B cell (primary cell): ENCODE data around the gene USP28. TPM values are rescaled to one million over a fixed set of nuclear protein-coding genes. Genes with fewer than 3 reads are reported as not detected.

Experiments
- ATAC-seq: fragments of 200-7000 bp; cut with Tn5 transposase; one replicate; pipeline ENCODE4 v1.10.0; 2021; ENCODE audit warnings: low read depth, mild to moderate bottlenecking, moderate number of reproducible peaks, moderate library complexity
- CTCF ChIA-PET: fragments of 350-600 bp; sonication (Branson Sonifier 250); formaldehyde crosslinking; loops from one replicate; lab custom pipeline; 2021; ENCODE audit warnings: antibody characterized with exemption, inconsistent platforms; lab: Charles Lee
- POLR2A ChIA-PET: fragments of 350-600 bp; sonication (Branson Sonifier 250); formaldehyde crosslinking; loops from one replicate; lab custom pipeline; 2021; ENCODE audit warnings: antibody characterized with exemption; lab: Charles Lee
- DNase-seq: peaks from one replicate; pipeline ENCODE4 v3.0.0; 2013
- H2AFZ ChIP-seq: 2 replicates; pipeline ENCODE4 v1.6.1; 2012; ENCODE audit warnings: mild to moderate bottlenecking, low read depth, low read length; ENCODE audit not compliant: insufficient read depth, poor library complexity, severe bottlenecking
- H3K27ac ChIP-seq, 2 donors: 1 replicate in 1 of 2; 2 replicates in 1 of 2; pipeline ENCODE4 v1.5.1; 2012 to 2013; ENCODE audit warnings: low read length in 2 of 2, mild to moderate bottlenecking in 2 of 2, moderate library complexity in 1 of 2
- H3K27me3 ChIP-seq, 4 experiments: fragments of 200-600 bp in 1 of 4; sonication (generic) in 1 of 4; replicated peaks in 1 of 4; 1 replicate in 2 of 4; 2 replicates in 2 of 4; pipeline versions ENCODE4 v1.6.1 to v1.7.0; 2013 to 2016; ENCODE audit warnings: low read length in 3 of 4, mild to moderate bottlenecking in 2 of 4, mixed read lengths in 1 of 4, moderate library complexity in 1 of 4; ENCODE audit not compliant: insufficient read depth in 4 of 4, control insufficient read depth in 3 of 4; ENCODE audit errors: control extremely low read depth in 1 of 4
- H3K36me3 ChIP-seq, 2 experiments: replicated peaks in 1 of 2; 1 replicate in 1 of 2; 2 replicates in 1 of 2; pipeline versions ENCODE4 v1.6.1 to v1.7.1; 2013; ENCODE audit warnings: low read length in 1 of 2; ENCODE audit not compliant: insufficient read depth in 2 of 2, control insufficient read depth in 1 of 2; ENCODE audit errors: control extremely low read depth in 1 of 2, extremely low read depth in 1 of 2
- H3K4me1 ChIP-seq, 2 donors: fragments of 200-600 bp in 1 of 2; sonication (generic) in 1 of 2; 1 replicate in 1 of 2; 2 replicates in 1 of 2; pipeline versions ENCODE4 v1.5.1 to v1.6.1; 2013 to 2017; ENCODE audit warnings: low read length in 2 of 2; ENCODE audit not compliant: control insufficient read depth in 2 of 2, insufficient read depth in 2 of 2
- H3K4me2 ChIP-seq: replicated peaks from 2 replicates; pipeline ENCODE3; 2012; ENCODE audit warnings: mild to moderate bottlenecking, low read depth, low read length; ENCODE audit not compliant: poor library complexity, severe bottlenecking
- H3K4me3 ChIP-seq, 5 experiments: fragments of 200-600 bp in 1 of 5; sonication (generic) in 1 of 5; 1 replicate in 3 of 5; 2 replicates in 2 of 5; pipeline versions ENCODE4 v1.5.1 to v1.7.0; 2011 to 2016; ENCODE audit warnings: low read length in 4 of 5, mild to moderate bottlenecking in 4 of 5, low read depth in 2 of 5, control low read depth in 1 of 5, moderate library complexity in 1 of 5; ENCODE audit not compliant: insufficient read depth in 1 of 5; ENCODE audit errors: control extremely low read depth in 1 of 5, extremely low read depth in 1 of 5
- H3K79me2 ChIP-seq: fragments of 200-600 bp; sonication (generic); one replicate; pipeline ENCODE4 v1.6.0; 2016; ENCODE audit warnings: low read length; ENCODE audit not compliant: control insufficient read depth, insufficient read depth
- H3K9ac ChIP-seq: fragments of 200-600 bp; sonication (generic); 2 replicates; pipeline ENCODE4 v1.6.1; 2017; ENCODE audit warnings: mild to moderate bottlenecking, low read length, moderate library complexity
- H3K9me3 ChIP-seq, 3 donors: one replicate each; pipeline versions ENCODE4 v1.6.1 to v1.7.1; 2013; ENCODE audit warnings: low read length in 2 of 3; ENCODE audit not compliant: control insufficient read depth in 2 of 3, insufficient read depth in 1 of 3; ENCODE audit errors: control extremely low read depth in 1 of 3
- H4K20me1 ChIP-seq: 2 replicates; pipeline ENCODE4 v1.6.0; 2012; ENCODE audit warnings: mild to moderate bottlenecking, low read length; ENCODE audit not compliant: insufficient read depth, control insufficient read depth, poor library complexity, severe bottlenecking
- H3K27ac Mint-ChIP-seq: one replicate; pipeline ENCODE4 v1.8.0; 2021; ENCODE audit warnings: mixed read lengths
- H3K27me3 Mint-ChIP-seq: one replicate; pipeline ENCODE4 v1.8.0; 2021; ENCODE audit warnings: mixed read lengths
- H3K4me1 Mint-ChIP-seq: one replicate; pipeline ENCODE4 v1.8.0; 2021; ENCODE audit warnings: mixed read lengths
- H3K4me3 Mint-ChIP-seq: one replicate; pipeline ENCODE4 v1.8.0; 2021; ENCODE audit warnings: mixed read lengths
- H3K9me3 Mint-ChIP-seq: one replicate; pipeline ENCODE4 v1.8.0; 2022; ENCODE audit warnings: mixed read lengths; ENCODE audit not compliant: insufficient read depth
- EZH2 ChIP-seq: IDR thresholded peaks from 2 replicates; pipeline ENCODE4 v1.6.1; 2012; ENCODE audit warnings: borderline replicate concordance, low read depth, mild to moderate bottlenecking, moderate library complexity, low read length; ENCODE audit not compliant: insufficient read depth, poor library complexity, severe bottlenecking
- WGBS: methylation state at CpG from one replicate; pipeline ENCODE4 v1.1.5; 2013; ENCODE audit warnings: missing lambda C conversion rate; ENCODE audit not compliant: insufficient coverage; 5-methylcytosine and 5-hydroxymethylcytosine counted together
- intact Hi-C: fragments of 100-400 bp; cut with micrococcal nuclease; formaldehyde crosslinking; loops from one replicate; pipeline ENCODE4 v1.10.0; 2022
- polyA plus RNA-seq: library from polyadenylated mRNA; depleted of rRNA; stranded (reverse); fragments of >200 nt; gene quantifications from 2 replicates; pipeline ENCODE4 v1.2.3, GENCODE V29; 2012
- total RNA-seq, 2 donors: library from RNA; stranded (reverse); fragments of 120-200 nt in 1 of 2; gene quantifications; 1 replicate in 1 of 2; 2 replicates in 1 of 2; pipeline versions ENCODE4 v1.2.3 to v1.2.4, GENCODE V29; 2013 to 2022
- TF ChIP-seq, protein P1 (sequence below): fragments of 200-600 bp; IDR thresholded peaks from one replicate; pipeline ENCODE4 v1.8.0; 2022; ENCODE audit warnings: antibody characterized with exemption, mild to moderate bottlenecking

Gene USP28
- total and polyA plus RNA-seq, 2 donors (not counting 1 experiment from before 2014, with no cell fraction given): 78.0 to 104 TPM

GRCh38 chr11:113859665-113860064 is 15.7 kb downstream of the USP28 start:
- H3K4me1 ChIP-seq: peaks cover 7 to 10% of the 10 kb centered on the region in 2 donors
- H2AFZ ChIP-seq: no peak overlapping the region
- peaks cover 88% of the 10 kb centered on the region for H3K79me2 ChIP-seq
- peak overlapping the region; percentile 21 for H3K4me2 ChIP-seq
- H3K36me3 ChIP-seq: peaks cover under 1 to 4% of the 10 kb centered on the region in 2 experiments
- ChIA-PET POLR2A (interaction anchor here (0.7 kb wide), 1 partner anchor 8 kb away, joined by 3 read pairs; no protein-coding TSS in a partner anchor), CTCF (interaction anchor here (0.7 to 1.1 kb wide), 3 partner anchors 14 to 54 kb away, joined by 3 to 4 read pairs (median 3); no protein-coding TSS in a partner anchor)
- TF ChIP-seq, protein P1, sequence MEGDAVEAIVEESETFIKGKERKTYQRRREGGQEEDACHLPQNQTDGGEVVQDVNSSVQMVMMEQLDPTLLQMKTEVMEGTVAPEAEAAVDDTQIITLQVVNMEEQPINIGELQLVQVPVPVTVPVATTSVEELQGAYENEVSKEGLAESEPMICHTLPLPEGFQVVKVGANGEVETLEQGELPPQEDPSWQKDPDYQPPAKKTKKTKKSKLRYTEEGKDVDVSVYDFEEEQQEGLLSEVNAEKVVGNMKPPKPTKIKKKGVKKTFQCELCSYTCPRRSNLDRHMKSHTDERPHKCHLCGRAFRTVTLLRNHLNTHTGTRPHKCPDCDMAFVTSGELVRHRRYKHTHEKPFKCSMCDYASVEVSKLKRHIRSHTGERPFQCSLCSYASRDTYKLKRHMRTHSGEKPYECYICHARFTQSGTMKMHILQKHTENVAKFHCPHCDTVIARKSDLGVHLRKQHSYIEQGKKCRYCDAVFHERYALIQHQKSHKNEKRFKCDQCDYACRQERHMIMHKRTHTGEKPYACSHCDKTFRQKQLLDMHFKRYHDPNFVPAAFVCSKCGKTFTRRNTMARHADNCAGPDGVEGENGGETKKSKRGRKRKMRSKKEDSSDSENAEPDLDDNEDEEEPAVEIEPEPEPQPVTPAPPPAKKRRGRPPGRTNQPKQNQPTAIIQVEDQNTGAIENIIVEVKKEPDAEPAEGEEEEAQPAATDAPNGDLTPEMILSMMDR: no peak
- no peak for TF ChIP-seq EZH2
- H3K9me3 ChIP-seq: no peaks in the 10 kb centered on the region
- Mint-ChIP-seq H3K4me3 (peak overlapping the region; percentile 37), H3K27ac (no peak overlapping the region), H3K27me3 (no peaks in the 10 kb centered on the region), H3K4me1 (peaks cover 35% of the 10 kb centered on the region), H3K9me3 (no peaks in the 10 kb centered on the region)
- H3K9ac ChIP-seq: no peak overlapping the region
- DNase-seq (no peak), ATAC-seq (no peak)
- peak overlapping the region in 1 of 2 donors; percentile 31 for H3K27ac ChIP-seq
- intact Hi-C loops: no loop called here
- peaks cover 59% of the 10 kb centered on the region for H4K20me1 ChIP-seq
- H3K27me3 ChIP-seq: no peaks in the 10 kb centered on the region
- no peak overlapping the region for H3K4me3 ChIP-seq

DNA sequence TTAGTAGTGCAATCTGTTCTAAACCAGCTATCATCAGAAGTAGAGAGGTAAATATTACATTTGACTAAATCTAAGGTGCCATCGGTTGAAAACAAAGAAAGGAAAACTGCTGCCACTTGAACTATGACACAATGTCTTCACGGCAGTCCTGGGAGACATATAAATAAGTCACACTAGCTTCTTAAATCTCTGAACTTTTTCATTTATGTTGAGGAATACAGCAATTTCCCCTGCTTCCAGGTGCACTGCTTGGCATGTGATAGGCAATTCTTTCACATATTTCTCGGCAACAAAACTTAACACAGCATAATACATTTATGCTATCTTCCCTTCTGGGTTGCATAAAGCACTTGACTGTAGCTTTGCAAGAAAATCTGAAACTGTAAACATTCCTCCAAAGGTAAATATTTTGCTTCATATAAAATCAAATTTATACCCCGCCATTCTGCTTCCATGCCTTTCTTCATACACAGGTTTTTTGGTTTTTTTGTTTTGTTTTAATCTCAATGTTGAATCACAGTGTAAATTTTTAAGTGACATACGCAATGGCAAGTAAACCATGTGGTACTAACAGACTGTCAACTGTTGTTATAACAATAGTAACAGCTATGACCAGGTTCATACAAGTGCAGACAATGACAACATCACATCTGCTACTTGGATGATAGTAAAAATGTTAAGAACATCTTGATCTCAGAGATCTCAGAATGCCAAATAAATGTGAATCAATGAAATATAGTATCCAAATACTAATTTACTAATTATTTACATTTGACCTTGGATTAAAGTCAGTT is 18.2 kb downstream of the USP28 start:
- Mint-ChIP-seq H3K27me3 (no peaks in the 10 kb centered on the region), H3K4me3 (no peak overlapping the region), H3K27ac (no peak overlapping the region), H3K4me1 (peaks cover 32% of the 10 kb centered on the region), H3K9me3 (no peaks in the 10 kb centered on the region)
- POLR2A ChIA-PET: no interaction called here
- WGBS: 100% methylated on average over 1 of the region's 5 CpGs
- no peaks in the 10 kb centered on the region for H3K9me3 ChIP-seq
- peaks cover 7 to 9% of the 10 kb centered on the region in 2 donors for H3K4me1 ChIP-seq
- peaks cover 62% of the 10 kb centered on the region for H4K20me1 ChIP-seq
- H3K4me2 ChIP-seq: no peak overlapping the region
- DNase-seq: no peak
- CTCF ChIA-PET: no interaction called here
- H3K79me2 ChIP-seq: peaks cover 82% of the 10 kb centered on the region
- H3K27ac ChIP-seq: no peak overlapping the region
- no peak overlapping the region for H3K4me3 ChIP-seq
- H3K27me3 ChIP-seq: no peaks in the 10 kb centered on the region
- no peak overlapping the region for H2AFZ ChIP-seq
- intact Hi-C loops: no loop called here
- ATAC-seq: no peak
- TF ChIP-seq, protein P1: no peak
- TF ChIP-seq EZH2: no peak
- H3K36me3 ChIP-seq: peaks cover 2 to 21% of the 10 kb centered on the region in 2 experiments
- H3K9ac ChIP-seq: no peak overlapping the region
